ENCODE measurements around the gene HOXA13. TPM values are rescaled to one million over a fixed set of nuclear protein-coding genes. Genes with fewer than 3 reads are reported as not detected.

The HOXA13 gene
- total and polyA plus RNA-seq, 3 experiments from 2014 or later: not detected

DNA sequence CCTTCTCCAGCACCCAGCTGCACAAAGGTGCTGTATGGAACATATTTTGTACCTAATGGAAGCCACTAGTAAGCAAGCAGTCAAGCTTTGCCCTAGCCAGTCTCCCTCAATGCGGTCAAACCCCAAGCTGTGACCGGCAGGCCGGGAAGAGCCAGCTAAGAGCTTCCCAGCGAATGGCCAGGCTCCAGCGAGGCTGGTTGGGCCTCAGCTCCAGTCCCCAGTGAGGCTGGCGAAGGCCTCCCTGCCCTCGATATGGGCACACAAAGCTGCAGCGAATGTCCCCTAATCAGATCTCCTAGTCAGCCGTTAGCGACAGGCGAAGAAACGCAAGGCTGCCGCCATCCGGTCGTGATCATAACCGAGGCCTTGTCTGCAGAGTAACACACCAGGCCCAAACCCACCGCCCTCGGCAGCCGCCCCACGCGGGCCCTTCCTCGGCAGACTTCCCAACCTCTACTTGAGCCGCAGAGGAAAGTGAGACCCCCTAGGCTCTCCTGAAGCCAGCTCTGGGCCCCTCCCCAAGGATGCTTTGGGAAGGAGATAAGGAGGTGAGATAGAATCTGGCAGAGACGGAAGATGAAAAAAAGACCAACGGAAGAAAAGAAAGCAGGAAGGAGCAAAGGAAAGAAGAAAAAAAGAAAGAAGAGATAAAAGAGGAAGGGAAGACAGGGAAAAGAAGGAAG lies 31.5 kb downstream of the HOXA13 start:
- Histone ChIP-seq H3K4me3 (ENCODE audit: low read length) (no peak overlapping the region), H3K9me3 (ENCODE audit: low read length) (no peaks in the 10 kb centered on the region), H3K27me3 (ENCODE audit: insufficient read depth, low read length, poor library complexity, severe bottlenecking) (peaks cover 95% of the 10 kb centered on the region), H3K36me3 (ENCODE audit: insufficient read depth, low read length) (no peaks in the 10 kb centered on the region), H3K27ac (ENCODE audit: low read depth, low read length) (no peak overlapping the region), H3K4me1 (ENCODE audit: insufficient read depth, low read length) (peaks cover 47% of the 10 kb centered on the region)
- peaks cover 82 to 86% of the 10 kb centered on the region in 2 donors for H3K27me3 Mint-ChIP-seq
- H3K4me3 Mint-ChIP-seq: peak overlapping the region in 6 of 7 donors; percentile 23 to 71 (median 30)
- ChIA-PET POLR2A (no interaction called here), CTCF (interaction anchor here (1.4 to 3.3 kb wide), 4 partner anchors 9 to 27 kb away, joined by 4 to 16 read pairs (median 6); no protein-coding TSS in a partner anchor)
- peak in 1 of 5 donors; percentile 47 for DNase-seq
- no peaks in the 10 kb centered on the region for H3K36me3 Mint-ChIP-seq
- H3K4me1 Mint-ChIP-seq: peaks cover 27 to 41% (median 31%) of the 10 kb centered on the region in 3 donors
- H3K9me3 Mint-ChIP-seq: peaks cover 0 to 18% (median 5%) of the 10 kb centered on the region in 5 donors
- peak overlapping the region in 4 of 8 donors; percentile 2 to 62 (median 32) for H3K27ac Mint-ChIP-seq

DNA sequence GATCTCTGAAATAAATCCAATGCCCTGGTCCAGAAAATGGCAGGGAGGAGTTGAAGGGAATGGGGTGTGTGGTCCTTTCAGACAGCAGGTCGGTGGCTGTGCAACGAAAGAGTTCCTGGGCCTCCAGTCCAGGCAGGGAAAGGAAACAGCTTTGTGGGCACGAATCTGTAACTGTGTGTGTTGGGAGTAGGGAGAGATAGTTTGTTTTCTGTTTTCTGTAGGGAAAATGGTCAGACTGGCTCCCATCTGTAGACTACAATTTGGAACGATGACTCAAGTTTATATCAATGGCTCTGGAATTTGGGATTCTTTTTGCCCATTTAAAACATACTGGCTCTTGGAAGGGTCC lies 32.0 kb downstream of the HOXA13 start:
- no peaks in the 10 kb centered on the region for H3K36me3 Mint-ChIP-seq
- peak overlapping the region in 2 of 8 donors; percentile 55 to 62 for H3K27ac Mint-ChIP-seq
- POLR2A ChIA-PET: no interaction called here
- H3K4me1 Mint-ChIP-seq: peaks cover 27 to 41% (median 31%) of the 10 kb centered on the region in 3 donors
- CTCF ChIA-PET: interaction anchor here (1.4 to 3.3 kb wide), 3 partner anchors 9 to 17 kb away, joined by 4 to 16 read pairs (median 9); no protein-coding TSS in a partner anchor
- Histone ChIP-seq H3K27ac (ENCODE audit: low read depth, low read length) (no peak overlapping the region), H3K4me1 (ENCODE audit: insufficient read depth, low read length) (peaks cover 43% of the 10 kb centered on the region), H3K27me3 (ENCODE audit: insufficient read depth, low read length, poor library complexity, severe bottlenecking) (peaks cover 94% of the 10 kb centered on the region), H3K4me3 (ENCODE audit: low read length) (no peak overlapping the region), H3K9me3 (ENCODE audit: low read length) (no peaks in the 10 kb centered on the region), H3K36me3 (ENCODE audit: insufficient read depth, low read length) (no peaks in the 10 kb centered on the region)
- peaks cover 0 to 18% (median 5%) of the 10 kb centered on the region in 5 donors for H3K9me3 Mint-ChIP-seq
- peaks cover 87 to 88% of the 10 kb centered on the region in 2 donors for H3K27me3 Mint-ChIP-seq
- peak overlapping the region in 4 of 7 donors; percentile 16 to 71 (median 32) for H3K4me3 Mint-ChIP-seq
- DNase-seq: peak in 1 of 5 donors; percentile 18

DNA sequence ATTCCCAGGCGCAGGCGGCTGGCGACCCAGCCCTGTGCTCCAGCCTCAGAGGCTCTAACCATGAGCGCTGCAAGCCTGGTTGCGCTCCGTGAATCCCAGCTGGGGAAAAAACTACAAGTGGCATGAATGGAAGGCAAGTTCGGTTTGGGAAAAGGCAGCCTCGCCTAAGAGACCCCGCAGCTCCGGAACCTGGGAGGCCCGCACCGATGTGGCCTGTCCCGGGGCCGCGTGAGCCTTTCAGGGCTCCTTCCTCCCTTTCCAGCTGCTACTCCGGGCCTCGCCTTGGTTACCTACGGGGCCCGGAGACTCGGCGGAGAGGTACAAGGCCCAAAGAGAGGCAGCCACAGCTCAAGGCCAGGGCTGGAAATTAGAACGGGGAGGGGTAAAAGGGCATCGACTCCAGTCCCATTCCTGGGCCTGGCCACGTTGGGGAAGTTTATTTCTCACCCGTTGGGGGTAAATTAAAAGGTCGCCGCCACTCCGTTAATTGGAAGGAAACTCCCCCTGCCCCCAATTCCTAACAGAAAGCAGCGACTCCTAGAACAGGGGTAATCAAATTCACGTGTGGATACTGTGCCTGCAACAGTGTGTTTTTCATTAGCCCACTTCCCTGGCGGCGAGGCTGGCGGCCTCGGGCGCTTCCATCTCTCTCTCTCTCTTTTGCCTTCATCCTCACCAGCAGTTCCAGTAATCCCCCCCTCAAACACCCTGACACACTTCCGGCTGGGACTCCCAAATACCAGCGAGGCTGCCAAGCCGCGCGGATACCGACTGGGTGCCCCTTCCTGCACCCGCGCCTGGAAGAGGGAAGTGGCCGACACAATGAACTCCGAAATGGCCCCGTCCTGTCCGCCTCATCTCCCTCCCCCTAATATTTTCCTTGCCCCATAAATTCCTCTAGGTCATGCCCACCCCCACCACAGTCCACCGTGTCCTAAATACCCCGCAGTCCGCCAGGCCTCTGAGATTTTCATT lies 33.1 kb downstream of the HOXA13 start:
- H3K27ac Mint-ChIP-seq: peak overlapping the region in 4 of 8 donors; percentile 57 to 83 (median 68)
- peak in 1 of 5 donors; percentile 37 for DNase-seq
- Histone ChIP-seq H3K4me1 (ENCODE audit: insufficient read depth, low read length) (peaks cover 33% of the 10 kb centered on the region), H3K27ac (ENCODE audit: low read depth, low read length) (no peak overlapping the region), H3K27me3 (ENCODE audit: insufficient read depth, low read length, poor library complexity, severe bottlenecking) (peaks cover 93% of the 10 kb centered on the region), H3K4me3 (ENCODE audit: low read length) (no peak overlapping the region), H3K9me3 (ENCODE audit: low read length) (no peaks in the 10 kb centered on the region), H3K36me3 (ENCODE audit: insufficient read depth, low read length) (no peaks in the 10 kb centered on the region)
- H3K36me3 Mint-ChIP-seq: no peaks in the 10 kb centered on the region
- peaks cover 19 to 34% (median 24%) of the 10 kb centered on the region in 3 donors for H3K4me1 Mint-ChIP-seq
- ChIA-PET CTCF (interaction anchor here (0.9 to 1.8 kb wide), 6 partner anchors 9 to 485 kb away, joined by 3 to 5 read pairs (median 4); partner anchors contain the start of genes HOXA3 and HOXA7), POLR2A (interaction anchor here (0.6 kb wide), 1 partner anchor 18 kb away, joined by 4 read pairs; the partner anchor contains the start of gene HOXA11)
- H3K4me3 Mint-ChIP-seq: peak overlapping the region in 6 of 7 donors; percentile 8 to 71 (median 41)
- H3K27me3 Mint-ChIP-seq: peaks cover 89 to 90% of the 10 kb centered on the region in 2 donors
- peaks cover 0 to 10% (median under 1%) of the 10 kb centered on the region in 5 donors for H3K9me3 Mint-ChIP-seq

DNA sequence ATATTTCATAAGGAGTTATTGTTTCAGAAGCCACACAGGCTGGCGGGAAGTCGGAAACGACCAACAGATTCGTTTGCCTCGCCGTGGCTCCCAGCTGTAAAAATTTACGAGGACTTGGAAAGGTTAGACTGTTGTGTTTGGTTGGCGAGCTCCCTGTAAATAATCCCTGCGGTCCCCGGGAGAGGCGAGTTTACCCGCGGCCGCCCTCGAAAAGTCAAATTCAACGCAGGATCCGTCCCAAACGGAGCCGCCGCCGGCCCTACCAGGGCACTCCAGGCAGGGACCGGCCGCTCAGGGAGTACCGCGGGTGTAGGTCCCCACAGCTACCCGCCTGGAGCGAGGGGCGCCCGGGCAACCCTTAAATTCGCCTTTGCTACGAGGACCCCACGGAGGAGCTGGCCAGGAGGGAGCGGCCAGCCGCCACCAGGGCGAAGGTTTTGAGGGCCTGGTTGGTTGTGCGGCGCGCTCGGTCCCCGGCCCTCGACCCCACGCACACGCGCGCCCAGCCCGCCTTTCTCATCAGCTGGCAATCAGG lies 33.8 kb downstream of the HOXA13 start:
- ChIA-PET POLR2A (no interaction called here), CTCF (interaction anchor here (0.7 to 1.8 kb wide), 7 partner anchors 9 to 485 kb away, joined by 3 to 5 read pairs (median 4); partner anchors contain the start of genes HOXA3 and HOXA7)
- Mint-ChIP-seq H3K27me3 (peaks cover 85% of the 10 kb centered on the region in 2 donors), H3K4me1 (peaks cover 15 to 31% (median 20%) of the 10 kb centered on the region in 3 donors), H3K4me3 (peak overlapping the region; percentile 54 to 82 (median 67)), H3K36me3 (no peaks in the 10 kb centered on the region), H3K9me3 (peaks cover 0 to 9% (median 0%) of the 10 kb centered on the region in 5 donors), H3K27ac (peak overlapping the region in 4 of 8 donors; percentile 15 to 83 (median 60))
- peak in 1 of 5 donors; percentile 34 for DNase-seq
- Histone ChIP-seq H3K27me3 (ENCODE audit: insufficient read depth, low read length, poor library complexity, severe bottlenecking) (peaks cover 91% of the 10 kb centered on the region), H3K9me3 (ENCODE audit: low read length) (no peaks in the 10 kb centered on the region), H3K4me3 (ENCODE audit: low read length) (no peak overlapping the region), H3K36me3 (ENCODE audit: insufficient read depth, low read length) (no peaks in the 10 kb centered on the region), H3K4me1 (ENCODE audit: insufficient read depth, low read length) (peaks cover 29% of the 10 kb centered on the region), H3K27ac (ENCODE audit: low read depth, low read length) (no peak overlapping the region)

- peak within 1 kb of the TSS in 5 of 8 donors; percentile 41 to 83 (median 57) for H3K27ac Mint-ChIP-seq
- no peaks in the 10 kb centered on the region for H3K9me3 ChIP-seq (ENCODE audit: low read length)
- H3K4me1 ChIP-seq (ENCODE audit: insufficient read depth, low read length): peaks cover 31% of the 10 kb centered on the region
- H3K36me3 ChIP-seq (ENCODE audit: insufficient read depth, low read length): no peaks in the 10 kb centered on the region
- H3K27me3 ChIP-seq (ENCODE audit: insufficient read depth, low read length, poor library complexity, severe bottlenecking): peaks cover 87% of the 10 kb centered on the region
- peaks cover 17 to 34% (median 23%) of the 10 kb centered on the region in 3 donors for H3K4me1 Mint-ChIP-seq
- POLR2A ChIA-PET: no interaction called here
- H3K9me3 Mint-ChIP-seq: peaks cover 0 to 9% (median 0%) of the 10 kb centered on the region in 5 donors
- peak within 1 kb of the TSS; percentile 54 to 82 (median 68) for H3K4me3 Mint-ChIP-seq
- no peaks in the 10 kb centered on the region for H3K36me3 Mint-ChIP-seq
- H3K27me3 Mint-ChIP-seq: peaks cover 80 to 82% of the 10 kb centered on the region in 2 donors
- DNase-seq: no peak
- H3K4me3 ChIP-seq (ENCODE audit: low read length): no peak within 1 kb of the TSS
- CTCF ChIA-PET: interaction anchor here (0.7 to 5.6 kb wide), 6 partner anchors 8 to 483 kb away, joined by 3 to 71 read pairs (median 4); partner anchors contain the start of genes HOXA3 and HOXA7
- no peak within 1 kb of the TSS for H3K27ac ChIP-seq (ENCODE audit: low read depth, low read length)
Measured at GRCh38 chr7:27165089-27165995, 34.5 kb downstream of the HOXA13 start, which contains the start of gene HOXA9. TSS of gene HOXA9 (minus strand) at chr7:27165537. CDS start at chr7:27165457, 80 bp downstream.

- Histone ChIP-seq H3K4me1 (ENCODE audit: insufficient read depth, low read length) (peaks cover 32% of the 10 kb centered on the region), H3K4me3 (ENCODE audit: low read length) (no peak overlapping the region), H3K9me3 (ENCODE audit: low read length) (no peaks in the 10 kb centered on the region), H3K36me3 (ENCODE audit: insufficient read depth, low read length) (no peaks in the 10 kb centered on the region), H3K27ac (ENCODE audit: low read depth, low read length) (no peak overlapping the region), H3K27me3 (ENCODE audit: insufficient read depth, low read length, poor library complexity, severe bottlenecking) (peaks cover 87% of the 10 kb centered on the region)
- Mint-ChIP-seq H3K27me3 (peaks cover 83 to 84% of the 10 kb centered on the region in 2 donors), H3K4me3 (peak overlapping the region; percentile 13 to 76 (median 47)), H3K27ac (peak overlapping the region in 2 of 8 donors; percentile 21 to 41), H3K9me3 (peaks cover 0 to 8% (median 0%) of the 10 kb centered on the region in 5 donors), H3K36me3 (no peaks in the 10 kb centered on the region), H3K4me1 (peaks cover 23 to 36% (median 26%) of the 10 kb centered on the region in 3 donors)
- POLR2A ChIA-PET: no interaction called here
- DNase-seq: no peak
- CTCF ChIA-PET: interaction anchor here (5.6 kb wide), 1 partner anchor 13 kb away, joined by 71 read pairs; the partner anchor contains the start of gene HOXA3
Measured at GRCh38 chr7:27164367-27165088, 35.4 kb downstream of the HOXA13 start.
